HG02798 (cell line): Measurements from ENCODE around the gene ITGA7.

Experiments used
- ATAC-seq: cut with Tn5 transposase; IDR thresholded peaks from one replicate; pipeline ENCODE4 v1.9.1; 2021; ENCODE audit warnings: mild to moderate bottlenecking; ENCODE audit not compliant: unreplicated experiment, poor library complexity

The ITGA7 gene

DNA sequence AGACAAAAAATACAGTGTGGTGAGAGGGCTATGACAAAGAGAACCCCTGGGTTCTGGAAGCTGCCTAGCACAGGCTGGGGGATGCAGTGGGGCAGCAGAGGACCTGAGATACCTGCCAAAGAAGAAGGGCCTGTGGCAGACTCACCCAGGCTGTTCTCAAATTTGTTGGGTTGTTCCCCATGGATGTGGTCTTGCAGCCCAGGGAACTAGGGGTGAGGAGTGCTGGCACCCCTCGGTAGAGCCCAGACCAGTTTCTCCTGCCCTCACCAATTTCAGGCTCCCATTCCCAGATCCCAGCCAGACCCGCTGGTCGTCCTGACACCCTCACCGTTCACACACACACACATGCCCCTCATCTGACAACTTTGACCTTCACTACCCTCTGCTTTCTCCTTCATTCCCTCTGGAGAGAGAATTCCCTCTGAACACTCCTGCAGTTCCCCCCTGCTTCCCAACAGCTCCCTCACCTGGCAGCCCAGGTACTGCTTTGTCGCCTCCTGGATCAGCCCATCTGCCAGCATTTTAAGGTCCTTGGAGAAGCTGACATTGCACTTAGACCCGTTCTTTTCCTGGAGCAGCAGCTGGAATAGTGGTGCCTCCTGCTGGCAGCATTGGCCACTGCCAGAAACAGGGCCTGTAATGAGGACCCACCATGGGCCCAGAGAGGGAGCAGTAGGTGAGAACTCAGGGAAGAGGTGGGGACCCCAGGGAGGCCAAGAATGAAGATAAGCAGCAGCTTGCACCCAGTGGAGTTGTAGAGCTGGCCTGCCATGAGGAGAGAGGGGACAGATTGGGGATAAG, 29.3 kb upstream of the ITGA7 start:
- peak; percentile 47 for ATAC-seq

DNA sequence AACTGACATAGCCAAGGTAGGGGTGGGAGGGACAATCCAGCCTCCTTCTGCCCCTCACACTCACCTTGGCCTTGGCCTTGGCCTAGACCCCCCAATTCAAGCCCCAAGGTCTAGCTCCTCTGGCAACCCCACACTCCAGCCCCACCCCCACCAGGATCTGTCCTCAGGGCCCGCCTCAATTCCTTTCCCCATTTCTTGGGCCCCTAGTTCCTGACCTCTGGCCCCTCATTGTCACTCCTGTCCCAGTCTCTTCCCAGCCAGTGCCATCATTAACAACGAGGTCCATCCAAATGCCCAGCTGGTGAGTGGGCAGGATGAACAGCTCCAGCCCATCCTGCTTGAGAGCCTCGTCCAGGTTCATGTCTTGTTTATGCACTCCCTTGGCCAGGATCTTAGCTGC, 28.4 kb upstream of the ITGA7 start:
- ATAC-seq, result no peak

DNA sequence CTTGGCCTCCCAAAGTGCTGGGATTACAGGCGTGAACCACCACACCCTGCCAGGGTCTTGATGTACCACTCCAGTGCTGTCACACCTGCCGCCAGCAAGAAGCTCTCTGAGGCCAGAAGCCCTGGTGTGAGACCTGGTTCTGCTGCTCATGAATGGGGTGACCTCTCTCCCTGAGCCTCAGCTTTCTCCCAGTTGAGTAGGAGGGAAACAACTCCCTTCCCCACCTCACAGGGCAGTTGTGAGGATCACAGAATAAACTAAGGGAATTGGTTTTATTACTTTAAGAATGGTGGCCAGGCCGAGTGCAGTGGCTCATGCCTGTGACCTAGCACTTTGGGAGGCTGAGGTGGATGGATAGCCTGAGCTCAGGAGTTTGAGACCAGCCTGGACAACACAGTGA, 26.9 kb upstream of the ITGA7 start:
- no peak for ATAC-seq

DNA sequence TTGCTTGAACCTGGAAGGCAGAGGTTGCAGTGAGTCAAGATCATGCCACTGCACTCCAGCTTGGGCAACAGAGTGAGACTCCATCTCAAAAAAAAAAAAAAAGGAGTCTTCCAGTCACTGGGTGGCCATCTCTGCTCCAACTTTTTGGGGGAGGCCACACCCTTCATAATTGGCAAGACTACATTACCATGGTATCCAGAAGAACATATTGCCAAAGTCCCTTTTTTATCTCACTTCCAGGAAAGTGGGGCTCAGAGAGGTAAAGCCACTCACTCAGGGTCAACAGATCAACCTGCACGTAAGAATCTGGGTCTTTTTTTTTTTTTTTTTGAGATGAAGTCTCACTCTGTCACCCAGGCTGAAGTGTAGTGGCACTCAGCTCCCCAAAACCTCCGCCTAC, 26.2 kb upstream of the ITGA7 start:
- ATAC-seq, result no peak

DNA sequence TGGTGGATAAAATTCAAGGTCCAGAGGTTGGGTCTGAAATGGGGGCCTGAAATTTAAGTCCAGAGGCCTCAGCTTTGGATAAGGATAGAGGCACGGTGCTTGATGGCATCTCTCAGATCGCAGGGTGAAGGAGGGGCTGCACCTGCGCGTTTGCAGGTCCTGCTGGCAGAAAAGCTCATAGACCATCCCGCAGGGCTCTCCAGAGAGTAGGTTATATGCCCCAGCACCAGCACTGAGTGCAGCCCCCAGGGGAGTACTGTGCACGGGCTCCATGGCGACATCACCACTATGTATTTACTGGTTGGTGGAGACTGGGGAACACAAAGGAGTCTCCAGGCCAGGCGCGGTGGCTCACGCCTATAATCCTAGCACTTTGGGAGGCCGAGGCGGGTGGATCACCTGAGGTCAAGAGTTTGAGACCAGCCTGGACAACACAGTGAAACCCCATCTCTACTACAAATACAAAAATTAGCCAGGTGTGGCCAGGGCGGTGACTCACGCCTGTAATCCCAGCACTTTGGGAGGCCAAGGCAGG, 25.4 kb upstream of the ITGA7 start:
- ATAC-seq, result no peak

DNA sequence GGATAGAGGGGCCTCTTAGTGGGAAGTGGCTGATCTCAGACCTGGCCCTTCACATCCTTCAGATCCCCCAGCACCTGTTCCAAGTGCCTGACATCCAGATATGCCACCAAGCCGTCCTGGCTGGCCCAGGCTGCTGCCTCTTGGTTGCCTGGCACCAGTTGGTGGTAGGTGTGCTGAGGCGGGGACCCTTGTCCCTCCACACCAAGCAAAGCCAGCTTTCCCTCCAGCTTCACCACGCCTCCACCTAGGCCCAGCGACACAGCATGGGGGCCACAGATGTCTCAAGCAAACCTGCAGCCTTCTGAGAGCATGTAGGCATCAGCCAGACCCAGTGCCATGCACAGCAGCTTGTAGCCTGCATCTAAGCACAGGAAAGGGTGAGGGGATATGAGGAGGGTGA, 24.6 kb upstream of the ITGA7 start:
- ATAC-seq, result no peak

DNA sequence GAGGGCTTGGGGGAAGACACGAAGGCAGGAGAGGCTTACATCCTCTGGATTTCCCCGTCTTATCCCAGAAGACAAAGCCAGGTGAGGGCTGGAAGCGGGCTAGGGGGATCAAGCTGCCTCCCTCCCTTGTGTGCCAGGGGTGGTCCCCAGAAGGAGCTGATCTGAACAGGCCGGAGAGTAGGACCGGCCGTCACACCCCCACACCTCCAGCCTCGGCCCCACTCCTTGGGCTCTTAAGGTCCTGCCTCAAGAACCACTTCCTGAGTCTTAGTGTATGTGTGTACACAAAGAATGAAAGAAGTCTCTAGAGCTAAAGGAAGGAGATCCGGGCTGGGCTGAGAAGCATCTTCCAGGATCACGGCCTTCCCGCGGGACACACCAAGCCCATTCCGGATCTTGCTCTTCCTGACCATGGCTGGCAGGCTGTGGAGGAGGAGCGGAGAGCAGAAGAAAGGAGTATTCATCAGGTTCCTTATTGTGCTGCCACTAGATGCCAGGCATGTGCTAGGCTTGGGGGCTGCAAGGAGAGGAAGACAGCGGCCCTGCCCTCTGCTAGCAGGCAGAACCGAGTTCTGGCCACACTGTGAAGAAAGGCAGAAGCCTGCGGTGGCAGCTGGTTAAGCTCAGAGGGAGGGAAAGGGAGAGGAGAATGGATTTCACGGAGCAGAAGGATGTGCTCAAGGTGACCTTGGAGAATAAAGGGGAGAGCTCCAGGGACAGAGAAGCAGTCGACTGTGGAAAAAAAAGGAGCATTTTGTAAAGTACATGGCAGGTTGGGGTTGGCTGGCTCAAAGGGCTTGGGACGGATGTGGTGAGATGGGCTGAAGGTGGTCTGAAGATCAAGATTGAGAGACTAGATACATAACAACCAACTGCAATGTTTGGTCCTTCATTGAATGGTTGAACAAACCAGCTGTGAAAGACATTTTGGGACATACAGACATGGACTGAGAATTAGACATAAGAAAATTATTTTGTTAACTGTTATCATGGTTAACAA, 22.4 kb upstream of the ITGA7 start:
- ATAC-seq, result peak; percentile 36

DNA sequence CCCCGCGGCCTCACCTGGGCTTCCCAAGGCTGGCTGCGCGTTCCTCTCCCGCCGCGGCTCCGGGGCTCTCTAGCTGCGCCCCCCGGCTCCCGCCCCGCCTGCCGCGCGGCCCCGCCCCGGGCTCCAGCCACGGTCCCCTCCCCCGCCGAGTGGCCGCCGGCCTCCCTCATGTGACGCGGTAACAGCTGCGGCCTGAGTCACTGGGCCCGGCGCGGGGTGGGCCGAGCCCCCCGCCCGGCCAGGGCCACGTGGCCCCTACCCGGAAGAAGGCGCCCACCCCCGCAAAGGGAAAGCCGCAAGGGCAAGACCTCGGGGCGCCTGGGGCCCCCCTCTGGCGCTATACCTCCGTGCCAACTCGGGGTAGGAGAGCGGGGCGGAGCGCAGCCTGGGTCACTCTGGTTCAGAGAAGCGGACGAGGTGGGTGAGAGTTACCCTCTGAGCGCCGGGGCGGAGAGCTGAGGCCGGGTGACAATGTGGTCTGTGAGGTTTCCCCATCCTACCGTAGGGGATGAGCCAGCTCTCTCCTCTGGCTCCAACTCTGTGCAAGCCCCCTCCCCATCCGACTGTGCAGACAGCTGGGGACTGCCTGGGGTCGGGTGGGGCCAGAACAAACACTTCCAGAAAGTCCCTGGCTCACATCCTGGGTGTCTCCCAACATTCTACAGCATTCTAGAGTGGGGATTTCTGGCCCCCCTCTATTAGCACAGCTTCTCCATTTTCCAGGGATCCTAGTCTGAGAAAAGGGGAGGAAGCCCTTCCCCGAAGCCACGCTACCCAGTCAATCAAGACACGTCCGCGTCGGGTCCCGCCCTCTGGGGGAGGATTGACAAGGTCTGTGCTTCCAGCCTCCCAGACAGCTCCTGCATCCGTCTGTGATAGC, 21.5 kb upstream of the ITGA7 start, which contains the start of gene CD63:
CD63 (minus strand) TSS at position 71 of the 880 bp plus-strand sequence. CDS start 668 bp downstream, outside the sequence.
- ATAC-seq, result peak; percentile 82

DNA sequence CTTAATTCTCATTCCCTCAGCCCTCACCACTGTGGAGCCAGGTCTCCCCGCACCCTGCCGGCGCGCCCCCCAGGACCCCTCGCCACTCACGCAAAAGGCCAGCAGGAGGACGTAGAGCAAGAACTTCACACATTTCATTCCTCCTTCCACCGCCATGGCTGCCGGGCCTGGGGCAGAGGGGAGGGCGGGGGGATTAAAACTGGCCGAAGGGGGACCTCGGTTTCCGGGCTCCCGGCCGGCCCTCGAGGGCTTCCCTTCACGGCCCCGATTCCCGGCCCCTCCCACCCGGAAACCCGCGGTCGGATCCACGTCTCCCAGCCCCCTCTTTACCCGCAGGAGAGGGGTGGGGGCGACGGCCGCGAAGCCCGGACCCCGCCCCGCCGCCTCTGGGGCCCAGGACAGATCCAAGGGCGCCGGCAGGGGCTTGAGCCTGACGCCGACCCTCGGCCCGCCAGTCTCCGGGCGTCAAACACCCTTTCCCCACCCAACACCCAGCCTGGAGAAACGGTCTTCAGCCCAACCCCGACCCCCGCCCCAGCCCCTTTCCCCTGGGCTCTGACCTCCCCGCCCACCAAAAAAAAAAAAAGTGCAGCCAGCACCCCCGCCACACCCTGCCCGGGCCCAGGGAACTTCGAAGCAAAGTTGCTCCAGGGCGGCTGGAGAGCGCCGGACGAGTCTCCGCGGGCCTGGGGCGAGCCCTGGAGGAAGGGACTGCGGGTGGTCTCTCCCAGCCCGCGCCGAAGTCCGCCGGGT, 20.7 kb upstream of the ITGA7 start:
- no peak for ATAC-seq

DNA sequence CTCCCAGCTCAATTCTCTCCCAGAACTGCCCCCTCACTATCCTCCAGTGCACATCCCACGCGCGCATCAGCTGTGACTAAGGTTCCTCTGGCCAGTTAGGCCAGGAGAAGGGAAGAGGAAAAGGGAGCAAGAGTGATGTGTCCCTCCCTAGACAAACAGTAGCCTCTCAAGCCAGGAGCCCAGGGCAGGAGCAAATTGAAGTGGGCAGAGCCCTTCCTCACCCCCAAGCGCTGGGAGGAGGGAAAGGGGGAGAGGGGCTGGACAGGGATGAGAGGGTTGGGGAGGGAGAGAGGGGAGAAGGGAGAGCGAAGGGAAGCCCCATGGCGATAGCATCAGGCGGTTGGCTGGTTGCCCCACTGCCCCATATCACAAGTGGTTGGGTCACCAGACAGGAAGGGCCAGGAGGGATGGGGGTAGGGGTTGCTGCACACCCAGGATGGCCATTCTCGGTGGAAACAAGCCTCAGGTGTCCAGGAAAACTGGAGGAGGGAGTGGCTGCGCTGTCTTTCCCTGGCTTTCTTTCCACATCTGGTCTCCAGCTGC, 20.0 kb upstream of the ITGA7 start:
- ATAC-seq, result no peak

DNA sequence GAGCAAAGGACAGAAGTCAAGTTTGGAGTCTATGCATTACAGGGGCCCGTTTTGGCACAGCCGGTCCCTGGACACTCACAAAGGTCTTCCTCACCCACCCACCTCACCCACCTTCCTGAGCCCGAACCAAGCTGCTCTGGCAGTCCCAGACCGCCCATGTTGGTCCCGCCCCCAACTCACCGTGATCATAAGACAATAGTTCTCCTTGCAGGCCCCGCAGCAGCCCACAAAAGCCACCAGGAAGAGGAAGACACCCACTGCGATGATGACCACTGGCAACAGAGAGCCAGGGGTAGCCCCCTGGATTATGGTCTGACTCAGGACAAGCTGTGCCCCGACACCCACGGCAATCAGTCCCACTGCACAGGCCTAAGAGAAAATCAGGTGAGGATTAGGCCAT, 19.3 kb upstream of the ITGA7 start:
- ATAC-seq, result no peak

DNA sequence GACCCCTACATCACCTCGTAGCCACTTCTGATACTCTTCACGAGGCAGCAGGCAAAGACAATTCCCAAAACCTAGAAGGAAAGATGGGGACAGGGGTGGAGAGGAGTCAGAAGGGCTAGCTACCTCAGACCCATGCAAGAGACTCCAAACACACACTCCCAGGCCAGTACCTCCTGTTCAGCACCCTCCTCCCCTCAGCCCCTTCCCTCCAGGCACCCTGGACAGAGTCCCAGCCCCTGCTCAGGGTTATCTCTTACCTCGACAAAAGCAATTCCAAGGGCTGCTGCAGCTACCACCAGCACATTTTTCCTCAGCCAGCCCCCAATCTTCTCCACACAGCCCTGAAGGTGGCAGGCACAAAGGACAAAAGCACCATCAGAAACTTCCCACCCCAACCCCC, 17.9 kb upstream of the ITGA7 start:
- ATAC-seq, result no peak

DNA sequence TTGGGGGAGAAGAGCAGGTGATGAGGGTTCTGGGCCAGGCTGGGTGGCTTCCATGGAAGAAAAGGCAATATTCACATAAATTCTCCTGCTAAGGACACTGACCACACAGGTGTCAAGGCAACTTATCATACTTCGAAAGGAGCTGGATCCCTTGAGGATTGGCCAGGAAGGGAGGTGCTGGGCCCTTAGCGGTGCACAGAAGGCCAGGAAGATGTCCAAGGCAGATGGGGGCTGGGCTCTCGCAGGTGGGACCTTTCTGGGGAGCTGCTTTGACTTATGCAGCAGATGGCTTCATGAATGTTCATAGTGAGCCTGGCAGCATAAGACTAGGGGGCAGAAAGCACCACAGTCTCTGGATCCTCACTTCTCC, 17.2 kb upstream of the ITGA7 start:
- no peak for ATAC-seq

DNA sequence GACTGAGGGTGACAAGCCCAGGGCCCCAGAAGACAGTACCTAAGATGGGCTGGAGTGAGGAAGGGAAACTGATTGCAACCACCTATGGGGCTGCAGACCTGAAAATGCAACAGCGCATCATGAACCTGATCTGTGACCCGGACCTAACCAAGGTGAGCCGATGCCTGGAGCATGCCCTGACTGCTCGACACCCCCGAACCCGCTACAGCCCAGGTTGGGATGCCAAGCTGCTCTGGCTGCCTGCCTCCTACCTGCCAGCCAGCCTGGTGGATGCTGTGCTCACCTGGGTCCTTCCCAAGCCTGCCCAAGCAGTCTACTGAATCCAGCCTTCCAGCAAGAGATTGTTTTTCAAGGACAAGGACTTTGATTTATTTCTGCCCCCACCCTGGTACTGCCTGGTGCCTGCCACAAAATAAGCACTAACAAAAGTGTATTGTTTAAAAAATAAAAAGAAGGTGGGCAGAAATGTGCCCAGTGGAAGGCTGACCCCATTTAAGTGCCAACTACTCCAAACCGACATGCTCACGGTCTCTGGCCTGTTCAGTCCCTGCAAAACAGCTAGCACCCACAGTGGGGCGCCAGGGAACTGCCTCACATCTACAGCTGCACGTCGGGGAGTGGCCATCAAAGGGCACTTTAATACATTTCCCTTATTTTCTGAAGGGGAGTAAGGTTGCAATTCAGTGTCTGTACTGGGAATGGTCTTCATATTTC, 16.7 kb upstream of the ITGA7 start:
- no peak for ATAC-seq

DNA sequence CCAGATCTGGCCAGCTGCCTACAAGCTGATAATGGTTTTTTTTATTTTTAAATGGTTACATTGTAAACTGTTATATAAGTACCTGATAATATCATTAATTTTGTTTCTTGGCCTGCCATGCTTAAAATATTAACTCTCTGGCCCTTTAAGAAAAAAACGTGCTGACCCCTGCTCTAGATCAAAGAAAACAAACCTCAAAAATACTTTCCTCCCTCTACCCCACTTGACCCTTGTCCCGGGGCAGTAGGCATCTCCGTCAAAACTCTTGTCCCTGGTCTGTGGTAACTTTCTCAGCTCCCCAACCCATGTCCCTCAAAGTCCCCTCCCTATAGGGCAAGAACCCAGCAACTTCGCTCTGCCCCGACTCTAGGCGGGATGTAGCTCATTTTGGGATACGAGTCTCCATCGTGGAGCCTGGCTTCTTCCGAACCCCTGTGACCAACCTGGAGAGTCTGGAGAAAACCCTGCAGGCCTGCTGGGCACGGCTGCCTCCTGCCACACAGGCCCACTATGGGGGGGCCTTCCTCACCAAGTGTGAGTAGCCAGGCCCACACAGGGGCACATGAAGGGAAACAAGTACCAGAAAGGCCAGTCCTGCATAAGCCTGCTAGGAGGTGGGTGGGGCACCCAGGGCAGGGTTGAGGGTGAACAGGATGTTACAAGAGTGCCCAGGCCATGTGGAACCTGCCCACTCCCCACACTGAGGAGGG, 16.0 kb upstream of the ITGA7 start:
- no peak for ATAC-seq

DNA sequence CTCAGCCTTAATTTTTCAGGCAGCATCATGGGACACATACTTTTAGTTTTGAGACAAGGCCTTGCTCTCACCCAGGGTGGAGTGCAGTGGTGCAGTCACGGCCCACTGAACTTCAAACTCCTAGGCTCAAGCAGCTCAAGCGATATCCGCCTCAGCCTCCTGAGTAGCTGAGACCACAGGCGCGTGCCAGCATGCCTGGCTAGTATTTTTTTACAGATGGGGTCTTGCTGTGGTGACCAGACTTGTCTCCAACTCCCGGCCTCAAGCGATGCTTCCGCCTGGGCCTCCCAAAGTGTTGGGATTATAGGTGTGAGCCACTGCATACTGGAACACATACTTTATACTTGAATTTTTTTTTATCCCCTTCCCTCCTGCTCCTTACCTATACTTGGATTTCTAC, 15.2 kb upstream of the ITGA7 start:
- no peak for ATAC-seq

DNA sequence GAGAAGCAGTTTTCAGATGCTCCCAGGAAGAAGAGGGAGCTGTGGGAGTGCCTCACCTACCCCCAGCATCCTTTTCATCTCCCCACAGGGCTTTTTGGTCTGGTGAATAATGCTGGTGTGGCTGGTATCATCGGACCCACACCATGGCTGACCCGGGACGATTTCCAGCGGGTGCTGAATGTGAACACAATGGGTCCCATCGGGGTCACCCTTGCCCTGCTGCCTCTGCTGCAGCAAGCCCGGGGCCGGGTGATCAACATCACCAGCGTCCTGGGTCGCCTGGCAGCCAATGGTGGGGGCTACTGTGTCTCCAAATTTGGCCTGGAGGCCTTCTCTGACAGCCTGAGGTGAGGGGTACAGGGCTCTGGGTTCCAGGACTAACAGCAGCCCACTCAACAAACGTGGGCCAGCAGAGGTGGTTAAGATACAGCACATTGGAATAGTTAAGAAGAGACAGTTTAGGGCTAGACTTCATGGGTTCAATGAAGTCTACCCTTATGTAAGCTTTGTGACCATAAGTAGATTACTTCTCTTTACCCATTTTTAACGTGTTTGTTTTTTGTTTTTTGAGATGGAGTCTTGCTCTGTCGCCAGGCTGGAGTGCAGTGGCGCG, 14.0 kb upstream of the ITGA7 start:
- no peak for ATAC-seq
